PC-9 (cell line): ENCODE data around the gene KDM4E. TPM values are rescaled to one million over a fixed set of nuclear protein-coding genes. Genes with fewer than 3 reads are reported as not detected.

ENCODE experiments used
- BruUV-seq: library from RNA; stranded (reverse); fragments of 400-500 nt; replicated peaks from 2 replicates; lab custom pipeline; 2021; lab: Mats Ljungman, UMichigan
- CTCF ChIA-PET: fragments of 300-600 bp; sonication (Branson Sonifier 250); formaldehyde crosslinking; loops from one replicate; lab custom pipeline; 2022; ENCODE audit warnings: antibody characterized with exemption; lab: Charles Lee
- POLR2A ChIA-PET: fragments of 300-600 bp; sonication (Branson Sonifier 250); formaldehyde crosslinking; loops from one replicate; lab custom pipeline; 2022; ENCODE audit warnings: antibody characterized with exemption; ENCODE audit not compliant: unreplicated experiment; lab: Charles Lee
- DNase-seq, 2 experiments: peaks; one replicate each; pipeline versions ENCODE4 v3.0.0 to v3.0.0-alpha.2; 2015 to 2022; ENCODE audit warnings: mixed read lengths in 1 of 2
- H2AFZ ChIP-seq: fragments of 200-600 bp; sonication (generic); 2 replicates; pipeline ENCODE4 v1.8.1; 2017; ENCODE audit warnings: antibody characterized with exemption
- H3F3A ChIP-seq: fragments of 200-600 bp; sonication (generic); 2 replicates; pipeline ENCODE4 v1.8.1; 2017; ENCODE audit warnings: antibody characterized with exemption, mild to moderate bottlenecking, low read depth; ENCODE audit not compliant: insufficient read depth
- H3K27ac ChIP-seq: fragments of 200-600 bp; sonication (generic); 2 replicates; pipeline ENCODE4 v1.6.1; 2016; ENCODE audit warnings: mixed run types
- H3K27me3 ChIP-seq: fragments of 200-600 bp; sonication (generic); 2 replicates; pipeline ENCODE4 v1.6.1; 2016; ENCODE audit warnings: low read depth, mixed run types; ENCODE audit not compliant: insufficient read depth
- H3K36me3 ChIP-seq: fragments of 200-600 bp; sonication (generic); 2 replicates; pipeline ENCODE4 v1.6.1; 2016; ENCODE audit warnings: low read depth, mixed run types
- H3K4me1 ChIP-seq: fragments of 200-600 bp; sonication (generic); replicated peaks from 2 replicates; pipeline ENCODE4 v1.6.1; 2016; ENCODE audit warnings: mixed run types; ENCODE audit not compliant: insufficient read depth
- H3K4me2 ChIP-seq: fragments of 200-600 bp; sonication (generic); 2 replicates; pipeline ENCODE4 v1.6.1; 2017; ENCODE audit warnings: mixed run types
- H3K4me3 ChIP-seq: fragments of 200-600 bp; sonication (generic); 2 replicates; pipeline ENCODE4 v1.6.1; 2016; ENCODE audit warnings: mixed run types
- H3K79me2 ChIP-seq: fragments of 200-600 bp; sonication (generic); 2 replicates; pipeline ENCODE4 v1.6.1; 2017; ENCODE audit warnings: low read depth, mixed run types
- H3K9me2 ChIP-seq: fragments of 200-600 bp; sonication (generic); 2 replicates; pipeline ENCODE4 v1.8.1; 2017; ENCODE audit warnings: mild to moderate bottlenecking; ENCODE audit not compliant: insufficient read depth
- H3K9me3 ChIP-seq: fragments of 200-600 bp; sonication (generic); 2 replicates; pipeline ENCODE4 v1.8.1; 2016; ENCODE audit warnings: low read depth; ENCODE audit not compliant: insufficient read depth
- H4K20me1 ChIP-seq: fragments of 200-600 bp; sonication (generic); 2 replicates; pipeline ENCODE4 v1.8.1; 2017; ENCODE audit not compliant: insufficient read depth
- CTCF ChIP-seq: fragments of 200-600 bp; sonication (generic); conservative IDR thresholded peaks from 2 replicates; pipeline ENCODE4 v1.6.1; 2017; ENCODE audit warnings: mixed run types, antibody characterized with exemption, mild to moderate bottlenecking, moderate library complexity
- EZH2 ChIP-seq: fragments of 200-600 bp; sonication (generic); IDR thresholded peaks from 2 replicates; pipeline ENCODE4 v1.8.0; 2017; ENCODE audit warnings: antibody characterized with exemption, low read depth
- intact Hi-C: fragments of 100-400 bp; cut with micrococcal nuclease; formaldehyde crosslinking; loops from one replicate; pipeline ENCODE4 v1.10.0; 2022; ENCODE audit not compliant: unreplicated experiment
- total RNA-seq: library from RNA; stranded (reverse); gene quantifications from 2 replicates; pipeline ENCODE4 v1.2.3, GENCODE V29; 2021

KDM4E gene
- total RNA-seq, 1 experiment from 2014 or later = not detected

GRCh38 chr11:95074792-95075563, 49.9 kb downstream of the KDM4E start:
- Histone ChIP-seq H3K27me3 (no peaks in the 10 kb centered on the region), H3K27ac (no peak overlapping the region), H3K79me2 (peaks cover 10% of the 10 kb centered on the region), H3K36me3 (0 out of 2 replicates have a peak, but pooled peaks cover 5% of the 10 kb centered on the region), H3K9me3 (no peaks in the 10 kb centered on the region), H3K9me2 (peaks cover 5% of the 10 kb centered on the region; the same call in 1 of the 2 replicates), H3F3A (peaks cover 12% of the 10 kb centered on the region), H3K4me3 (no peak overlapping the region), H3K4me2 (peak overlapping the region; percentile 62), H2AFZ (no peak overlapping the region), H3K4me1 (peaks cover 54% of the 10 kb centered on the region), H4K20me1 (no peaks in the 10 kb centered on the region)
- TF ChIP-seq EZH2 (no peak), CTCF (no peak)
- DNase-seq = peak; percentile 47 to 62
- intact Hi-C loops = no loop called here
- no TSS peak for BruUV-seq
- CTCF ChIA-PET = interaction anchor here (0.6 kb wide), 1 partner anchor 1154 kb away, joined by 6 read pairs; no protein-coding TSS in a partner anchor
- POLR2A ChIA-PET = interaction anchor here (0.8 kb wide), 1 partner anchor 8 kb away, joined by 4 read pairs; the partner anchor contains the start of gene SRSF8

- Histone ChIP-seq H2AFZ (no peak overlapping the region), H4K20me1 (no peaks in the 10 kb centered on the region), H3K4me2 (peak overlapping the region; percentile 62), H3F3A (peaks cover 12% of the 10 kb centered on the region), H3K79me2 (no peaks in the 10 kb centered on the region), H3K9me2 (peaks cover 5% of the 10 kb centered on the region; the same call in 1 of the 2 replicates), H3K27me3 (no peaks in the 10 kb centered on the region), H3K36me3 (no peaks in the 10 kb centered on the region), H3K4me3 (no peak overlapping the region; the same call in 1 of the 2 replicates), H3K27ac (peak overlapping the region; percentile 76), H3K9me3 (no peaks in the 10 kb centered on the region), H3K4me1 (peaks cover 52% of the 10 kb centered on the region)
- POLR2A ChIA-PET = interaction anchor here (0.5 to 0.6 kb wide), 3 partner anchors 14 to 74 kb away, joined by 3 to 4 read pairs (median 4); no protein-coding TSS in a partner anchor
- intact Hi-C loops = no loop called here
- BruUV-seq = no TSS peak
- CTCF ChIA-PET = no interaction called here
- TF ChIP-seq CTCF = no peak
- TF ChIP-seq EZH2 = no peak
- DNase-seq = peak in 1 of 2 experiments; percentile 98
Observed at GRCh38 chr11:95076416-95076815, 51.4 kb downstream of the KDM4E start.

GRCh38 chr11:95076981-95077380, 51.9 kb downstream of the KDM4E start:
- BruUV-seq = no TSS peak
- peaks cover 52% of the 10 kb centered on the region for H3K4me1 ChIP-seq
- H3K4me3 ChIP-seq = no peak overlapping the region
- H3K9me2 ChIP-seq = peaks cover 5% of the 10 kb centered on the region; the same call in 1 of the 2 replicates
- H3K27ac ChIP-seq = peak overlapping the region; percentile 76
- no peak overlapping the region for H2AFZ ChIP-seq
- H3F3A ChIP-seq = peaks cover 12% of the 10 kb centered on the region
- H3K9me3 ChIP-seq = no peaks in the 10 kb centered on the region
- H4K20me1 ChIP-seq = no peaks in the 10 kb centered on the region
- DNase-seq = no peak
- no peak for TF ChIP-seq CTCF
- no peak for TF ChIP-seq EZH2
- peak overlapping the region; percentile 62 for H3K4me2 ChIP-seq
- ChIA-PET POLR2A (no interaction called here), CTCF (no interaction called here)
- H3K36me3 ChIP-seq = no peaks in the 10 kb centered on the region
- intact Hi-C loops = no loop called here
- no peaks in the 10 kb centered on the region for H3K27me3 ChIP-seq
- H3K79me2 ChIP-seq = no peaks in the 10 kb centered on the region

Other genes starting within 250 kb of the KDM4E start
- gene CWC15, start 51.7 kb upstream of the KDM4E start, total RNA-seq = 50.9 and 54.2 TPM in 2 replicates
- gene KDM4D, start 51.5 kb upstream of the KDM4E start, total RNA-seq = 0.85 and 1.1 TPM in 2 replicates
- not detected in 2 replicates for gene KDM4F, start 24.2 kb downstream of the KDM4E start, total RNA-seq
- gene SRSF8, start 41.7 kb downstream of the KDM4E start, total RNA-seq = 22.9 and 24.2 TPM in 2 replicates
- 8.0 and 8.1 TPM in 2 replicates for gene ENDOD1, start 64.6 kb downstream of the KDM4E start, total RNA-seq
- 0.45 and 0.85 TPM in 2 replicates for gene SESN3, start 205.9 kb downstream of the KDM4E start, total RNA-seq